Measurements from ENCODE around the gene UBE2V1.

Gene UBE2V1

DNA sequence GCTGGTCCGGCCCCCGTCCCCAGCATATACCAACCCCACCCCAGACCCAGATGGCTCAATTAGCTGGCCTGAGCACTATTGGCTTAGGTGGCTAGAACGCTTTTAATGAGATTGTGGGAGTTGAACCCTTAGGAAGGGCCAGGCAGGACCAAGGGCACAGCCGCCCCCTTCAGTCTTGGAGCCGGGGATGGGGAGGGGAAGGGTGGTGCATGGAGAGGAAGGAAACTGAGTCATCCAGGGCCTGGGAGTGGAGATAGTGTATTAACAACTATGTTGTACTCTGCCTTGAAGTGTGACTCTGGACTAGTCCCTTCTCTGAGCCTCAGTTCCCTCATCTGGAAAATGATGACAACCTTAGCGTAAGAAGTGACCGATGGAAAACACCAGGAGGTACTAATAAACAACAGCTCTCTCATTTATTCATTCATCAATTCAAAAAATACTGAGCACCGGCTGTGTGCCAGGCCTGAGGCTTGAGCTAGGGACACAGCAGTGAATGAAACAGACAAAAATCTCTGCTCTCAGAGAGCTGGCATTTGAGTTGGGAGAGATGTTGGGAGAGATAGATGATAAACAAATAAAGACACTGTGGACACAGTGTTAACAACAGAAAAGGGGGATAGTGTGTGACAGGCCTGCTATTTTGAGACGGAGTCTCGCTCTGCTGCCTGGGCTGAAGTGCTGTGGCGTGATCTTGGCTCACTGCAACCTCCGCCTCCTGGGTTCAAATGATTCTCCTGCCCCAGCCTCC lies 29.0 kb upstream of the UBE2V1 start:
- Histone ChIP-seq H2AFZ (ENCODE audit: low read depth, low read length, severe bottlenecking) (no peak overlapping the region), H3K27ac (ENCODE audit: low read depth, low read length) (no peak overlapping the region), H4K20me1 (ENCODE audit: low read depth, low read length) (no peaks in the 10 kb centered on the region), H3K27me3 (ENCODE audit: low read length) (no peaks in the 10 kb centered on the region), H3K36me3 (ENCODE audit: low read length) (no peaks in the 10 kb centered on the region), H3K9me2 (replicated peaks; ENCODE audit: insufficient read depth, low read length) (no peaks in the 10 kb centered on the region), H3K9me3 (ENCODE audit: insufficient read depth, low read length) (no peaks in the 10 kb centered on the region), H3K4me2 (ENCODE audit: low read depth, low read length, poor library complexity, severe bottlenecking) (no peak overlapping the region), H3K9ac (ENCODE audit: low read length) (no peak overlapping the region), H3F3A (ENCODE audit: insufficient read depth) (no peaks in the 10 kb centered on the region), H3K4me3 (ENCODE audit: insufficient read depth, low read length, poor library complexity, severe bottlenecking) (no peak overlapping the region), H3K79me2 (ENCODE audit: insufficient read depth, low read length) (0 out of 2 replicates have a peak, but pooled peaks cover 9% of the 10 kb centered on the region)
- TF ChIP-seq EZH2phosphoT487 (conservative IDR thresholded peaks at IDR 0.05; ENCODE audit: low read length), result no peak
- TF ChIP-seq, protein P1, sequence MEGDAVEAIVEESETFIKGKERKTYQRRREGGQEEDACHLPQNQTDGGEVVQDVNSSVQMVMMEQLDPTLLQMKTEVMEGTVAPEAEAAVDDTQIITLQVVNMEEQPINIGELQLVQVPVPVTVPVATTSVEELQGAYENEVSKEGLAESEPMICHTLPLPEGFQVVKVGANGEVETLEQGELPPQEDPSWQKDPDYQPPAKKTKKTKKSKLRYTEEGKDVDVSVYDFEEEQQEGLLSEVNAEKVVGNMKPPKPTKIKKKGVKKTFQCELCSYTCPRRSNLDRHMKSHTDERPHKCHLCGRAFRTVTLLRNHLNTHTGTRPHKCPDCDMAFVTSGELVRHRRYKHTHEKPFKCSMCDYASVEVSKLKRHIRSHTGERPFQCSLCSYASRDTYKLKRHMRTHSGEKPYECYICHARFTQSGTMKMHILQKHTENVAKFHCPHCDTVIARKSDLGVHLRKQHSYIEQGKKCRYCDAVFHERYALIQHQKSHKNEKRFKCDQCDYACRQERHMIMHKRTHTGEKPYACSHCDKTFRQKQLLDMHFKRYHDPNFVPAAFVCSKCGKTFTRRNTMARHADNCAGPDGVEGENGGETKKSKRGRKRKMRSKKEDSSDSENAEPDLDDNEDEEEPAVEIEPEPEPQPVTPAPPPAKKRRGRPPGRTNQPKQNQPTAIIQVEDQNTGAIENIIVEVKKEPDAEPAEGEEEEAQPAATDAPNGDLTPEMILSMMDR (IDR thresholded peaks at IDR 0.05; ENCODE audit: insufficient read depth, low read length, poor library complexity, severe bottlenecking), result no peak

DNA sequence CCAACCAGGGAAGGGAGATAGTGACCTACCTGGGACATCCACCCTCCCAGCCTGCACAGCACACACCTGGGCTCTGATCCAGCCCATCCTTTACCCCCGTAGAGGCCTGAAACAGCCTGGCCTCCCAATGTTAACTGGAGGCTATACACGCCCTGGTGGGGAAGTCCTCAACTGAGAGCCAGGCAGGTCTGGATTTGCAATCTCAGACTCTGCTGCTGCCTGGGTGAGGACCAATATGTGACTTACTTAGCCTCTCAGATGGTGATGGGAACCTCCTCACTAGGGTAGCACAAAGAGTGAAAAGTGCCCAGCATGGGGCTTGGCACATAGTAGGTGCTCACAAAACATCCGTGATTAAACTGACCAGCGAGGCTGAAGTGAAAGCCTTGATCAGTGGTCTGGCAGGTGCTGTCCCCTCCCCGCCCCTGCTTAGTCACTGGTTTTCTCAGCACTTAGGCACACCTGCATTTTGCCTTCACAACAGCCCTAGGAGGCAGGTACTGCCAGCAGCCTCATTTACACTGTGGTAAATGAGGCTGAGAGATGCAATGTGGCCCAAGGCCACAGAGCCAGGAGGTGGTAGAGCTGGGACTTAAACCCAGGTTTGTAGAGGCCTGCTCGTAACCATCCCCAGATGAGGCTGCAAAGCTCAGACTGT lies 28.2 kb upstream of the UBE2V1 start:
- no peak overlapping the region for H3K4me2 ChIP-seq (ENCODE audit: low read depth, low read length, poor library complexity, severe bottlenecking)
- H2AFZ ChIP-seq (ENCODE audit: low read depth, low read length, severe bottlenecking), result no peak overlapping the region
- no peak overlapping the region for H3K9ac ChIP-seq (ENCODE audit: low read length)
- H3K9me2 ChIP-seq (replicated peaks; ENCODE audit: insufficient read depth, low read length), result no peaks in the 10 kb centered on the region
- H3K79me2 ChIP-seq (ENCODE audit: insufficient read depth, low read length), result 0 out of 2 replicates have a peak, but pooled peaks cover 6% of the 10 kb centered on the region
- no peaks in the 10 kb centered on the region for H3K27me3 ChIP-seq (ENCODE audit: low read length)
- no peaks in the 10 kb centered on the region for H4K20me1 ChIP-seq (ENCODE audit: low read depth, low read length)
- H3K4me3 ChIP-seq (ENCODE audit: insufficient read depth, low read length, poor library complexity, severe bottlenecking), result no peak overlapping the region
- H3K36me3 ChIP-seq (ENCODE audit: low read length), result no peaks in the 10 kb centered on the region
- TF ChIP-seq EZH2phosphoT487 (conservative IDR thresholded peaks at IDR 0.05; ENCODE audit: low read length), result no peak
- TF ChIP-seq, protein P1 (IDR thresholded peaks at IDR 0.05; ENCODE audit: insufficient read depth, low read length, poor library complexity, severe bottlenecking), result no peak
- H3F3A ChIP-seq (ENCODE audit: insufficient read depth), result no peaks in the 10 kb centered on the region
- H3K9me3 ChIP-seq (ENCODE audit: insufficient read depth, low read length), result no peaks in the 10 kb centered on the region
- no peak overlapping the region for H3K27ac ChIP-seq (ENCODE audit: low read depth, low read length)

DNA sequence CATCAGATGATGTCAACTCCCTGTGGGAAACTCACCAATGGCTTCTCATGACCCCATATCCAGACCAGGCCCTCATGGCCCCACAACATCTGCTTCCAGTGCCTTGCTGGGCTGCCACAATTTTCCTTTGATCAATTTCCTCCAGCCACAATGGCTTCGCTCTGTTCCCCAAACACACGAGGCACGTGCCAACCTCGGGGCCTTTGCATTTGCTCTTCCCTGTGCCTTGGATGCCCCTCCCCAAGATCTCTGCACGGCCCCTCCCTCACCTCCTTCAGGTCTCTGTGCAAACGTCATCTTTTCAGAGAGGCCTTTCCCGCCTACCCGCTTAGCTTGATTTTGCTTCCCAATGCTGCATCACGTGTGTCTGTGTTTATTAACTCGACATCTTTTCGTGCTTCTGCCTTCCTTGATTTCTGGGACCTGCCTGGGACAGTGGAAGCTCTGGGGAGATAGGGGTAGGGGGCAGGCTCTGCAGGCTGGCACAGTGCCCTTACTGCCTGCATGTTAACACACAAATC lies 27.4 kb upstream of the UBE2V1 start:
- Histone ChIP-seq H3K9me3 (ENCODE audit: insufficient read depth, low read length) (no peaks in the 10 kb centered on the region), H3K36me3 (ENCODE audit: low read length) (no peaks in the 10 kb centered on the region), H3K4me3 (ENCODE audit: insufficient read depth, low read length, poor library complexity, severe bottlenecking) (no peak overlapping the region), H3K9me2 (replicated peaks; ENCODE audit: insufficient read depth, low read length) (no peaks in the 10 kb centered on the region), H3K4me2 (ENCODE audit: low read depth, low read length, poor library complexity, severe bottlenecking) (no peak overlapping the region), H3K79me2 (ENCODE audit: insufficient read depth, low read length) (0 out of 2 replicates have a peak, but pooled peaks cover 4% of the 10 kb centered on the region), H3K27ac (ENCODE audit: low read depth, low read length) (no peak overlapping the region), H2AFZ (ENCODE audit: low read depth, low read length, severe bottlenecking) (no peak overlapping the region), H4K20me1 (ENCODE audit: low read depth, low read length) (no peaks in the 10 kb centered on the region), H3K27me3 (ENCODE audit: low read length) (no peaks in the 10 kb centered on the region), H3K9ac (ENCODE audit: low read length) (no peak overlapping the region), H3F3A (ENCODE audit: insufficient read depth) (no peaks in the 10 kb centered on the region)
- TF ChIP-seq, protein P1 (IDR thresholded peaks at IDR 0.05; ENCODE audit: insufficient read depth, low read length, poor library complexity, severe bottlenecking), result no peak
- no peak for TF ChIP-seq EZH2phosphoT487 (conservative IDR thresholded peaks at IDR 0.05; ENCODE audit: low read length)

All from SU-DHL-6 (cell line).